Natural killer cell (primary cell): ENCODE measurements around the gene P2RX3. TPM values are rescaled to one million over a fixed set of nuclear protein-coding genes. Genes with fewer than 3 reads are reported as not detected.

ENCODE experiments used
- ATAC-seq, 3 donors: fragments of 150-1000 bp in 2 of 3; fragments of 200-7000 bp in 1 of 3; cut with Tn5 transposase; 1 replicate in 1 of 3; 2 replicates in 2 of 3; pipeline ENCODE4 v1.10.0; 2021; ENCODE audit warnings: mild to moderate bottlenecking in 2 of 3, moderate library complexity in 2 of 3
- DNase-seq, 2 donors: peaks; one replicate each; pipeline versions ENCODE4 v3.0.0 to v3.0.0-alpha.2; 2013 to 2021; ENCODE audit warnings: mixed read lengths in 1 of 2
- H3K27ac ChIP-seq: one replicate; pipeline ENCODE4 v1.5.1; 2013; ENCODE audit warnings: mild to moderate bottlenecking, low read length
- H3K27me3 ChIP-seq: one replicate; pipeline ENCODE4 v1.6.1; 2013; ENCODE audit warnings: low read length; ENCODE audit not compliant: control insufficient read depth, insufficient read depth
- H3K36me3 ChIP-seq: one replicate; pipeline ENCODE4 v1.6.1; 2013; ENCODE audit warnings: low read length; ENCODE audit not compliant: control insufficient read depth, insufficient read depth
- H3K4me1 ChIP-seq: one replicate; pipeline ENCODE4 v1.6.1; 2013; ENCODE audit warnings: low read length; ENCODE audit not compliant: control insufficient read depth, insufficient read depth
- H3K4me3 ChIP-seq: one replicate; pipeline ENCODE4 v1.5.1; 2013; ENCODE audit warnings: low read length
- H3K9me3 ChIP-seq: one replicate; pipeline ENCODE4 v1.6.1; 2013; ENCODE audit warnings: low read length; ENCODE audit not compliant: control insufficient read depth, insufficient read depth
- H3K27ac Mint-ChIP-seq, 2 donors: one replicate each; pipeline ENCODE4 v1.8.0; 2022; ENCODE audit warnings: mild to moderate bottlenecking in 2 of 2, mixed read lengths in 2 of 2, moderate library complexity in 1 of 2
- H3K27me3 Mint-ChIP-seq, 2 donors: one replicate each; pipeline ENCODE4 v1.8.0; 2022; ENCODE audit warnings: low read depth in 2 of 2, mixed read lengths in 2 of 2
- H3K36me3 Mint-ChIP-seq: one replicate; pipeline ENCODE4 v1.8.0; 2022; ENCODE audit warnings: mixed read lengths
- H3K4me1 Mint-ChIP-seq, 2 donors: one replicate each; pipeline ENCODE4 v1.8.0; 2022; ENCODE audit warnings: mixed read lengths in 2 of 2
- H3K4me3 Mint-ChIP-seq: one replicate; pipeline ENCODE4 v1.8.0; 2022; ENCODE audit warnings: mild to moderate bottlenecking, moderate library complexity, mixed read lengths
- H3K9me3 Mint-ChIP-seq, 2 donors: one replicate each; pipeline ENCODE4 v1.8.0; 2022; ENCODE audit warnings: mixed read lengths in 2 of 2
- CTCF ChIP-seq: fragments of 200-600 bp; IDR thresholded peaks from one replicate; pipeline ENCODE4 v1.8.0; 2022; ENCODE audit warnings: antibody characterized with exemption
- WGBS: methylation state at CpG from one replicate; pipeline ENCODE4 v1.1.7; 2013; ENCODE audit warnings: missing lambda C conversion rate; ENCODE audit not compliant: insufficient coverage; 5-methylcytosine and 5-hydroxymethylcytosine counted together
- intact Hi-C: fragments of 100-400 bp; cut with micrococcal nuclease; formaldehyde crosslinking; loops from one replicate; pipeline ENCODE4 v1.14.2; 2022
- total RNA-seq, 4 donors: library from RNA; stranded (reverse); fragments of 120-200 nt in 1 of 4; gene quantifications; one replicate each; pipeline versions ENCODE4 v1.2.3 to v1.2.4, GENCODE V29; 2013 to 2022

The P2RX3 gene
- total RNA-seq, 3 donors from 2014 or later (not counting 1 experiment from before 2014, with no cell fraction given) = not detected

GRCh38 chr11:57313071-57313787, 24.9 kb upstream of the P2RX3 start:
- intact Hi-C loops = no loop called here
- Mint-ChIP-seq H3K27ac (no peak overlapping the region), H3K36me3 (no peaks in the 10 kb centered on the region), H3K9me3 (no peaks in the 10 kb centered on the region), H3K4me3 (no peak overlapping the region), H3K27me3 (no peaks in the 10 kb centered on the region), H3K4me1 (peaks cover 6 to 24% of the 10 kb centered on the region in 2 donors)
- no peak for DNase-seq
- Histone ChIP-seq H3K4me1 (peaks cover 17% of the 10 kb centered on the region), H3K27ac (no peak overlapping the region), H3K9me3 (no peaks in the 10 kb centered on the region), H3K27me3 (no peaks in the 10 kb centered on the region), H3K4me3 (no peak overlapping the region), H3K36me3 (no peaks in the 10 kb centered on the region)
- 94% methylated on average over 26 of the region's 26 CpGs for WGBS
- no peak for TF ChIP-seq CTCF
- ATAC-seq = no peak

GRCh38 chr11:57313788-57314135, 24.4 kb upstream of the P2RX3 start:
- DNase-seq = no peak
- Histone ChIP-seq H3K4me3 (no peak overlapping the region), H3K27me3 (no peaks in the 10 kb centered on the region), H3K9me3 (no peaks in the 10 kb centered on the region), H3K4me1 (peaks cover 17% of the 10 kb centered on the region), H3K27ac (no peak overlapping the region), H3K36me3 (no peaks in the 10 kb centered on the region)
- no peaks in the 10 kb centered on the region for H3K9me3 Mint-ChIP-seq
- no peaks in the 10 kb centered on the region for H3K36me3 Mint-ChIP-seq
- no peak overlapping the region for H3K4me3 Mint-ChIP-seq
- H3K4me1 Mint-ChIP-seq = peaks cover 6 to 24% of the 10 kb centered on the region in 2 donors
- no peak overlapping the region for H3K27ac Mint-ChIP-seq
- H3K27me3 Mint-ChIP-seq = no peaks in the 10 kb centered on the region
- intact Hi-C loops = no loop called here
- TF ChIP-seq CTCF = no peak
- no peak for ATAC-seq
- 83% methylated on average over 5 of the region's 8 CpGs for WGBS

GRCh38 chr11:57314221-57314973, 23.8 kb upstream of the P2RX3 start:
- Mint-ChIP-seq H3K4me3 (no peak overlapping the region), H3K36me3 (no peaks in the 10 kb centered on the region), H3K27me3 (no peaks in the 10 kb centered on the region), H3K27ac (no peak overlapping the region), H3K4me1 (peaks cover 6 to 23% of the 10 kb centered on the region in 2 donors), H3K9me3 (no peaks in the 10 kb centered on the region)
- TF ChIP-seq CTCF = no peak
- Histone ChIP-seq H3K27ac (no peak overlapping the region), H3K4me3 (no peak overlapping the region), H3K4me1 (peaks cover 17% of the 10 kb centered on the region), H3K27me3 (no peaks in the 10 kb centered on the region), H3K36me3 (no peaks in the 10 kb centered on the region), H3K9me3 (no peaks in the 10 kb centered on the region)
- DNase-seq = no peak
- whole genome bisulfite sequencing = 94% methylated on average over 15 of the region's 15 CpGs
- ATAC-seq = no peak
- intact Hi-C loops = no loop called here
